Effector memory CD4-positive, alpha-beta T cell (primary cell): ENCODE data around the gene WNK1.
"Not testable (repeated sequence)": the region's sequence is repeated elsewhere in the genome, so short reads cannot be mapped to it uniquely, and the experiment has no call there.

Experiments
- DNase-seq, 3 donors: peaks; one replicate each; pipeline ENCODE4 v3.0.0-alpha.2; 2020
- H3K27ac ChIP-seq: 2 replicates; pipeline ENCODE4 v1.7.0; 2013; ENCODE audit warnings: mild to moderate bottlenecking, low read length, moderate library complexity; ENCODE audit not compliant: insufficient read depth, poor library complexity, severe bottlenecking
- H3K27me3 ChIP-seq: replicated peaks from 2 replicates; pipeline ENCODE4 v1.7.0; 2013; ENCODE audit warnings: mild to moderate bottlenecking, low read length; ENCODE audit not compliant: insufficient read depth, control insufficient read depth, poor library complexity, severe bottlenecking
- H3K36me3 ChIP-seq: 2 replicates; pipeline ENCODE4 v1.7.0; 2013; ENCODE audit warnings: mild to moderate bottlenecking, low read length, moderate library complexity; ENCODE audit not compliant: control insufficient read depth, insufficient read depth
- H3K4me1 ChIP-seq: 2 replicates; pipeline ENCODE4 v1.7.0; 2013; ENCODE audit warnings: low read length, mild to moderate bottlenecking; ENCODE audit not compliant: control insufficient read depth, insufficient read depth, poor library complexity, severe bottlenecking
- H3K4me3 ChIP-seq: 2 replicates; pipeline ENCODE4 v1.7.0; 2013; ENCODE audit warnings: low read length, low read depth, mild to moderate bottlenecking; ENCODE audit not compliant: insufficient read depth, poor library complexity, severe bottlenecking
- H3K9me3 ChIP-seq: 2 replicates; pipeline ENCODE4 v1.7.0; 2013; ENCODE audit warnings: mild to moderate bottlenecking, low read length, moderate library complexity; ENCODE audit not compliant: control insufficient read depth

WNK1 gene

GRCh38 chr12:916240-916639 is 163.9 kb downstream of the WNK1 start:
- no peak for DNase-seq
- Histone ChIP-seq H3K4me1 (no peaks in the 10 kb centered on the region), H3K27me3 (no peaks in the 10 kb centered on the region), H3K9me3 (no peaks in the 10 kb centered on the region), H3K4me3 (no peak overlapping the region), H3K27ac (no peak overlapping the region), H3K36me3 (peaks cover 59% of the 10 kb centered on the region)

GRCh38 chr12:916712-917445 is 164.5 kb downstream of the WNK1 start:
- H3K27ac ChIP-seq, result no peak overlapping the region
- no peaks in the 10 kb centered on the region for H3K4me1 ChIP-seq
- DNase-seq, result no peak
- H3K9me3 ChIP-seq, result no peaks in the 10 kb centered on the region
- H3K27me3 ChIP-seq, result no peaks in the 10 kb centered on the region
- H3K36me3 ChIP-seq, result peaks cover 53% of the 10 kb centered on the region
- no peak overlapping the region for H3K4me3 ChIP-seq

- H3K4me3 ChIP-seq, result no peak overlapping the region
- no peaks in the 10 kb centered on the region for H3K9me3 ChIP-seq
- H3K27me3 ChIP-seq, result no peaks in the 10 kb centered on the region
- no peak for DNase-seq
- no peak overlapping the region for H3K27ac ChIP-seq
- no peaks in the 10 kb centered on the region for H3K4me1 ChIP-seq
- peaks cover 23% of the 10 kb centered on the region for H3K36me3 ChIP-seq
These were observed 168.3 kb downstream of the WNK1 start for GRCh38 chr12:920676-921075.

GRCh38 chr12:922285-922684 is 169.9 kb downstream of the WNK1 start:
- no peak overlapping the region for H3K4me3 ChIP-seq

GRCh38 chr12:926641-927040 is 174.3 kb downstream of the WNK1 start:
- Histone ChIP-seq H3K27ac (no peak overlapping the region), H3K4me3 (no peak overlapping the region), H3K4me1 (no peaks in the 10 kb centered on the region), H3K9me3 (no peaks in the 10 kb centered on the region), H3K27me3 (no peaks in the 10 kb centered on the region), H3K36me3 (peaks cover 33% of the 10 kb centered on the region)
- DNase-seq, result no peak

More at GRCh38 chr12:922285-922684, 169.9 kb downstream of the WNK1 start:
- no peak for DNase-seq
- Histone ChIP-seq H3K4me1 (no peaks in the 10 kb centered on the region), H3K9me3 (no peaks in the 10 kb centered on the region), H3K27me3 (no peaks in the 10 kb centered on the region), H3K36me3 (peaks cover 21% of the 10 kb centered on the region), H3K27ac (no peak overlapping the region)

GRCh38 chr12:931060-931459 is 178.7 kb downstream of the WNK1 start:
- DNase-seq, result no peak
- Histone ChIP-seq H3K27me3 (no peaks in the 10 kb centered on the region), H3K36me3 (peaks cover 28% of the 10 kb centered on the region), H3K4me3 (no peak overlapping the region), H3K27ac (no peak overlapping the region), H3K4me1 (no peaks in the 10 kb centered on the region), H3K9me3 (no peaks in the 10 kb centered on the region)

- Histone ChIP-seq H3K27ac (no peak overlapping the region), H3K4me1 (no peaks in the 10 kb centered on the region), H3K36me3 (peaks cover 24% of the 10 kb centered on the region), H3K9me3 (no peaks in the 10 kb centered on the region), H3K27me3 (no peaks in the 10 kb centered on the region), H3K4me3 (no peak overlapping the region)
- DNase-seq, result no peak
These were observed 179.2 kb downstream of the WNK1 start for GRCh38 chr12:931591-931990.

GRCh38 chr12:935891-936290 is 183.5 kb downstream of the WNK1 start:
- H3K36me3 ChIP-seq, DNase-seq, H3K27ac ChIP-seq, H3K4me3 ChIP-seq, H3K9me3 ChIP-seq, H3K4me1 ChIP-seq, H3K27me3 ChIP-seq: not testable (repeated sequence)

GRCh38 chr12:936377-937345 is 184.3 kb downstream of the WNK1 start:
- DNase-seq, result no peak
- H3K4me1 ChIP-seq, result no peaks in the 10 kb centered on the region
- no peaks in the 10 kb centered on the region for H3K9me3 ChIP-seq
- peaks cover 3% of the 10 kb centered on the region for H3K36me3 ChIP-seq
- no peak overlapping the region for H3K27ac ChIP-seq
- H3K4me3 ChIP-seq, result no peak overlapping the region
- H3K27me3 ChIP-seq, result no peaks in the 10 kb centered on the region

GRCh38 chr12:938810-939209 is 186.4 kb downstream of the WNK1 start:
- no peak overlapping the region for H3K27ac ChIP-seq
- no peak overlapping the region for H3K4me3 ChIP-seq
- H3K4me1 ChIP-seq, result no peaks in the 10 kb centered on the region
- H3K9me3 ChIP-seq, result no peaks in the 10 kb centered on the region
- no peaks in the 10 kb centered on the region for H3K36me3 ChIP-seq
- no peak for DNase-seq
- H3K27me3 ChIP-seq, result no peaks in the 10 kb centered on the region
